NCI-H82 (cell line): Measurements from ENCODE around the gene GRB14.
"Not testable (repeated sequence)": the region's sequence is repeated elsewhere in the genome, so short reads cannot be mapped to it uniquely, and the experiment has no call there.

ENCODE experiments used
- DNase-seq: peaks from one replicate; lab custom pipeline; 2025; lab: John Stamatoyannopoulos, UW

GRB14 gene

DNA sequence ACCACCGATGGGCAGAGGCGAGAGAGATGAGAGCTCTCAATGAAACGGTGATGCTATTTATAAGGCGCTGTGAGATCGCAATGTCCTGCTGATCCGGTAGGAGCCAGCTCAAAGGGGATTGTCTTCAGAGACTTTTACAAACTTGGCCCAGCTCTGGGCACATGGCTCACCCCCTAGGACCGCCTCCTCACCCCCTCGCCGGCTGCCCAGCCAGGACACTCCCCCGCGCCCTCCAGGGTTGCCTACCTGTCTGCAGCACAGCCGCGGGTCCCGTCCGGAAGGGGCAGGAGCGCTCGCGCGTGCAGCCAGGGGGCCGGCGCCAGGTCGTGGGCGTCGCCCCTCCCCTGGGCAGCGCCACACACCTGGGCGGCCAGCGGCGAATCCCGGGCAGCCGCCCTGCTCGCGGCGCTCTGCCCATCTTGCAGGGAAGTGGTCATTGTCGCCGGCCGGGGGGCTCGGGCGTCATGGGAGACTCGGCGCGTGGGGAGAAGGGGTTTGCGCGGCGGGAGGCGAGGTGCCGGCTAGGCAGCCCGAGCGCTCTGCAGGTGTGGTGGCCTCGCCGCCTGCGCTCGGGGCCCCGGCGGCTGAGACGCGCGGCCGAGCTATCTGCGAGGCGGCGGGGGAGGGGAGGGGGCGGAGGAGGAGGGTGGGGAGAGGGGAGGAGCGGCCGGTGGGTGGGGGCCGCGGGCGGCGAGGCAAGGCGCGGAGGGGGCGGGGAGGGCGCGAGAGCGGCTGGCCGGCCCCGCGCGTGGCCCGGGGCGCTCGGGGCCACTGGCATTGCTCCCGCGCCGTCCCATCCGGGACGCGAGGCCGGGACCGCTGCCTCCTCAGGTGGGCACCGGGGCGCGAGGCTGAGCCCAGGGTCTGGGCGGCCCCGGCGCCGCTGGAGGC is at the start of gene GRB14:
GRB14 (minus strand) TSS at position 610 of the 891 bp plus-strand sequence; CDS start at position 437, 173 bp downstream.
- DNase-seq, result peak; percentile 86

DNA sequence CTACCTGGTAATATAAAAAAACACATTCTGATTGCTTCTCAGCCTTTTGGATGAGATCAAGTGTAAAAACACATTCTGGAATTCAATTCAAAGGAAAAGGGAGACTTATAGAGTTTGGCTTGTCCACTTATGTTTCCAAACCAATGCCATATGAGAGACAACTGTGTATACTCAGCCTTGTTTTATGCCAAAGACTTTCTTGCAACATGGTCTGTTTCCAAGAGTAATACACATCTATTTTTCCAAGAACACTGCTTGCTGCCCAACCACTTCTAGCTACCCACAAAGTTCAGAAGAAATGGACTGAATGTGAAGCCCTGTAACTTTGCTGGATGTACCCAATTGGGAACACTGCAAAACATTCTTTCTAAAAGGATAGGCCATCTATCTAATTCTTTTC is 48.0 kb upstream of the GRB14 start:
- DNase-seq, result no peak

DNA sequence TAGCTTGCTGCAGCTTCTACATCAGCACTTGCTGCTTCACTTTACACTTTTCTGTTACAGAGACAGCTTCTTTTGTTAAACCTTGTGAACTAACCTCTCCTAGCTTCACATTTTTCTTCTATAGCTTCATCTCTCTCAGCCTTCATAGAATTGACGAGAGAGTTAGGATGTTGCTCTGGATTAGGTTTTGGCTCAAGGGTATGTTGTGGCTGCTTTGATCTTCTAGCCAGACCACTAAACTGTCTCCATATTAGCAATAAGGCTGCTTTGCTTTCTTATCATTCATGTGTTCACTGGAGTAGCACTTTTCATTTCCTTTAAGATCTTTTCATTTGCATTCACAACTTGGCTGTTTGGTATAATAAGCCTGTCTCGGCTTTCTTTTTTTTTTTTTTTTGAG is 46.3 kb upstream of the GRB14 start:
- DNase-seq, result no peak

DNA sequence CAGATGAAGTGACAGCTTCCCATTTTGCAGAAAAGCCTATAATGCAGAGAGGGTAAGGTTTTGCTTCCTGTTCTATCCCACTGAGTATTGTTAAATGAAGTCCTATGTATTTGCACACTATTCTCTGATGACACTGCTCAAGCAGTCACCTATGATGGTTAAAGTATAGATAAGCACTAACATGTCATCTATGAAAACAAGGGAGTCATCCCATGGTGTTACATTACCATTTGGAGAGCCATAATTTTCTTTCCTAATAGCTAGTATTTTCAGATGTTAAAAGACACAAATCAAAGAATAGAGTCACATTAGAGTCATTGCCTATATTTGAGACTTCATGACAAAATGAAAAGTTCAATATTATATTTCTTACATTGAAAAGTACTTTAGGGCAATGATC is 42.8 kb upstream of the GRB14 start:
- DNase-seq, result no peak

DNA sequence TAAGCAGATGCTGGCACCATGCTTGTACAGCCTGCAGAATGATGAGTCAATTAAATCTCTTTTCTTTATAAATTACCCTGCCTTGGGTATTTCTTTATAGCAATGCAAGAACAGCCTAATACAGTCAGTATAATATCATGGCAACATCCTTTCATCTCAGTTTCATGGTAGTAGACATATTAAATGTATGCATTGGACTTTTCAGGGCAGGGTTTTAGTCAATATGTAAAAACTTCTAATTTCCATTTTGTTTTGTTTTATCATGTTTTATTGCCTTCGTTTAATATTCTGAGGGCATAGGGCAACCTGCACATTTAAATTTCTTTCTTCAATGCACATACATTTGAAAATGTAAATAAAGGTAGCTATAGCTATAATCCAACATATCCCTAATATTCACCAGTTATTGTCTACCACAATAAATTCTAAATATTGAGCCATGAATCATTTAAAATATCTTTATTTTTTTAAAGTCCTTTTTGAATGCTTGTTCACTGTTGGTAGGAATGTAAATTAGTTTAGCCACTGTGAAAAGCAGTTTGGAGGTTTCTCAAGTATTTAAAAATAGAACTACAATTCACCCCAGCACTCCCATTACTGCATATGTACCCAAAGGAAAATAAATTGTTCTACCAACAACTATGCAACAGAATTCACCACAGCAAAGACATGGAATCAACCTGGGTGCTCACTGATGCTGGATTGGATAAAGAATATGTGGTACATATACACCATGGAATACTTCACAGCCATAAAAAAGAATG is 41.8 kb upstream of the GRB14 start:
- DNase-seq, result no peak

DNA sequence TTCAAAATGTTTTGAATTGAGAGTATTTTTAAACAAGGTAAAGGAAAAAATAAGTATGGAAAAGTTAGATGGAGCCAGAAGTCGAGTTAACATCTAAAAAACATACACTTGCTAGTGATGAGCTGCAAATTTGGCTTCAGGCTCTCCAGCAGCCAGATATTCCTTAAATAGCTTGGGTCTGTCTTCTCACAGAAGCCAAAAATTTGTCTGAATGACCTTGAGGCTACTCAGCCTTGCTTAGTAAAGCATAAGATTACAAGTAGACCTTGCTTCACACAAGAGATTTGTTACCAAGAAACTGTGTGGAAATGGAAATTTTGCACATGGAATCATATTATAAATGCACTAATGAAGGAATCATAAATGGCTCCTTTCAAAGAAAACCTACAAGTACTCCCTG is 40.8 kb upstream of the GRB14 start:
- DNase-seq, result no peak

DNA sequence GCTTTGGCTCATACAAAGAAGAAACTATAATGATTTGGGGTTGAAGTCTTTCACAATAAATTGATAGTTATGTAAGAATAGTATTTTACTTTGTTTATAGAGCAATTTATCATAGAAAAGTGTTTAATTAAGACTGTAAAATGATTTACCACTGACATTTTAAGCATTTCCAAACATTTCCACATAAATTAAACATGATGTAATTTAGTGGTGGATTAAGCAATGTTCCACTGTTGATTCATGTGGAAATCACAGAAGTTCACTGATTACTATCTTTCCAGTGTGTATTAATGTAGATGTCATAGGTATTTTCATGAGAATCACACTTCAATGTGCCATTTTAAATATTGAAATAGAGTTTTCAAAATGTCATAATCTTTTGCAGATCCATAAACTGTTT is 40.1 kb upstream of the GRB14 start:
- DNase-seq, result no peak

DNA sequence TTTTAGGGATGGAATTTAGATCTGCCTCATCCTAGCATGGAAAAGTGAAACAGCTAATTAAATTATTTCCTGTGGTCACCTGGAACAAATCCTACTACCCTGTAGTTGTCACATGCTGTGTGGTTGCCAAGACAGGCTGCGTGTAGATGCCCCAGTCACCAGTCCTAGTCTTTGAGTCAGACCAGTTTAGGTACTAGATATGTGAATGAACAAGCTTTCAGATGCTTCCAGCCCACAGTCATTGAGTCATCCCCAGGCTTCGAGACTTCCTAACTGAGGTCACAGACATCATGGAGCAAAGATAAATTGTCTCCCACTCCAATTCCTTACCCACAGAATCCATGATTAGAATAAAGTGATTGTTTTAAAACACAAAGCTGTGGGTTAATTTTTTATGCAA is 35.8 kb upstream of the GRB14 start:
- DNase-seq, result no peak

DNA sequence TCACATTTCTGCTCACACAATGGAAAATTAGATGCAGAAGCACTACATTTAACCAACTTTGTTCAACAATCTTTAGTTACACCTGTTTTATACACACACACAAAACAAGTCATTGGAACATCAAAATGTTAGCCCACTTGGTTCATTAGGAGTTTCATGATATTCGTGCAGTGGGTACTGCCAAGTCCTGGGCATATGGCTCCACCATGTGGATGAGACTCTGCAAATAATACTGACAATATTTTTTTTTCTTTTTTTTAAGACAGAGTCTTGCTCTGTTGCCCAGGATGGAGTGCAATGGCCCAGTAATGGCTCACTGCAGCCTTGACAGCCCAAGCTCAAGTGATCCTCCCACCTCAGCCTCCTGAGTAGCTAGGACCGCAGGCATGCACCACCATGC is 34.5 kb upstream of the GRB14 start:
- no peak for DNase-seq

DNA sequence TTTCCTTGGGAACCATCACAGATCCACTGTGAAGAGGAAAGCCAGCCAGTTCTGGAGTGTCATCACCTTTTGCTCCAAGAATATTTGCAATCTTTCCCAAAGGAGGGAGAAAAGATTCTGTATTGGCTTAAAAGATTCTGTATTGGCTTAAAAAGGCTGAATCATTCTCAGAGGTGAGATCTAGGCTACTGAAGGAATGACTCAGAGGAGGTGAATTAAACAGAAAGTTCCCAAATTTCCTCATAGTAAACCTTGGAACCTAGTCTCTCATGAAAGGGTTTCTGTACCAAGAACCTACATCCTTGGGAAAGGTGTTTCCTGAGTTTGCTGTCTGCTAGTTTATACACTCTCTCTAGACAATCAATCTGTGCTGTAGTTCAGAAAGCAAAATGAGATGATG is 34.1 kb upstream of the GRB14 start:
- no peak for DNase-seq

DNA sequence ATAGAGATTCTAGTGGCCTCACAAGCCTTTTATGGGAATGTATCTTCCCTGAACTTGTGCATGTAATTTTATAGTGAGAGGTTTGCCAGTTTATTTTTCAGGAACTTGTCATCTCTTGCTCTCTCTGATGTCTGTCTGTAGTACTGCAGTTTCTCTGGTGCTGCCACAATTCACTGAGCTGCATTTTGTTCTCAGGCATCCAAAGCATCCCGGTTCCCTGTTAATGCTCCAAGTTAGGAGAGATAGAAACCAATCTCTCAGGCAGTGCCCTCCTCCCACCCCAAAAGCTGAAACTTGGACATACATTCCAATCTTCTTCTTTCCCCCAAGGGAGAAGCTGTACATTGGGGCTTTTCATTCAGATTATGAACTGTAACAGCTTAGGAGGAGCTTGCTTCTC is 30.1 kb upstream of the GRB14 start:
- no peak for DNase-seq

DNA sequence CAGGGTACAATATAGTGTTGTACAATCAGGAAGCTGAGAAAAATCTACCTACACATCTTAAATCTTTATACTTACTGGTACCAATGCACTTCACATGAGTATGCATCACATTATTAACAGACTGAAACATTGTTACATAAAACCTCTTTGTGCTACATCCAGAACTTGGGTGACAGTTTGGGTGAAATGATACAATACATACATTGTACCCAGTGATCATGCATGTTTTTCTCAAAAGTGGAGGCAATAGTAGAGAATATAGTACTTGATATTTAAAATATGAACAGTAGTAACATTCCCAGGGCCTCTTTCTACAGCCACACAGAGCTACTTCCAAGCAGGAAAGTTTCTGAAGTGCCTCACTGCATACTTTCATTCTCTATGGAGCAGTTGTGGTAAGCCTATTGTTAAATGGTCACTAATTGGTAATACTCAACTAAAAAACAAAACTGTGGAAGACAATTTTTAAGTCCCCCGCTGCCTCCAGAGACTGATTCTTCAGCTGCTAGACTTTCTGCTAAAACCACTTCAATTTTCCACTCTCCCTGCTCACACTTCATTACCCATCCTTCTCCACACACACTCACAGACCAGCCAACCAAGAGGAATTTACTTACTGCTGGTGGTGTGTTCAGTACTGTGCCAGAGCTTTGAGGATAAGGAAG is 22.9 kb upstream of the GRB14 start:
- no peak for DNase-seq

DNA sequence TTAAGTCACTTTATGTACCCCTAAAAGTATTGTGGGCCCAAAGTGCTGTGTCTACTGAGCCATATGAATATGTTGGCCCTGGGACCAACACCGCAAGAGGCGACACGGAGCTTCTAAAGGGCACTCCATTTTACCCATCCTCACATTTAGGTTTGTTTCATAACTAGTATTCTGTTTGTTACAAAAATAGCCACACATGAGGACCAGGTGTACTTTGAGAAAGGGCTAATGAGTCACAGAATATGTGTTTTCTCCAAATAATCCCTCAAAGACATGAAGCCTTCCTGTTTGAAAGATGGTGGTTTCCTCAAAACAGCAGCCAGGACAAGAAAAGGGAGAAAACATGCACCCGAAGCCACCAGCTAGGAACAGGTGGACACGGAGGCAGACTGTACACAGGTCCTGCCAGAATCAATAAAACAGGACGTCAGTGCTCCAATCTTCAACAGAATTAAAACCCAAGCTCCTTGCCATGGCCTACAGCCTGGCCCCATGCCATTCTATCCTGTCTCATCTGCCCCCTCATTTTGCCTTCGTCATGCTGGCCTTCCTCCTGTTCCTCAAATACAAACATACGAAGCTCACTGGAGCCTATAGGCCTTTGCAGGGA is 21.8 kb upstream of the GRB14 start:
- DNase-seq, result no peak

DNA sequence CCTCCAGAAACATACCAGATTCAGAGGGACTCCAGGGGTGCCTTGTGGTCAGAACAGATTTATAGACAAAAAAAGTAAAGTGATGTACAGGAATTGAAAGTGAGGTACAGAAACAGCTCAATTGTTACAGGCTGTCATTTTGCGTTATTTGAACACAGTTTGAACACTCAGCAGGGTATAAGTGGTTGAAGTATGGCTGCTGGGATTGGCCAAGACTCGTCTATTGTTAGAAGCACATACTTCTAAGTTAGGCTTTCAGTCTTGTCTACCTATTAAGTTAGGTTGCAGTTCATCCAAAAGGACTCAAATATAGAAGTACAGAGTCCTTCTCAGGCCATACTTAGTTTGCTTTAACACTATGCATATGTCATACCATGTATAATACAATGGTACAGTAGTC is 21.0 kb upstream of the GRB14 start:
- DNase-seq, result no peak

DNA sequence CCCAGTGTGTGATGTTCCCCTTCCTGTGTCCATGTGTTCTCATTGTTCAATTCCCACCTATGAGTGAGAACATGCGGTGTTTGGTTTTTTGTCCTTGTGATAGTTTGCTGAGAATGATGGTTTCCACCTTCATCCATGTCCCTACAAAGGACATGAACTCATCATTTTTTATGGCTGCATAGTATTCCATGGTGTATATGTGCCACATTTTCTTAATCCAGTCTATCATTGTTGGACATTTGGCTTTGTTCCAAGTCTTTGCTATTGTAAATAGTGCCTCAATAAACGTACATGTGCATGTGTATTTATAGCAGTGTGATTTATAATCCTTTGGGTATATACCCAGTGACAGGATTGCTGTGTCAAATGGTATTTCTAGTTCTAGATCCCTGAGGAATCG is 7.0 kb upstream of the GRB14 start:
- DNase-seq, result not testable (repeated sequence)

DNA sequence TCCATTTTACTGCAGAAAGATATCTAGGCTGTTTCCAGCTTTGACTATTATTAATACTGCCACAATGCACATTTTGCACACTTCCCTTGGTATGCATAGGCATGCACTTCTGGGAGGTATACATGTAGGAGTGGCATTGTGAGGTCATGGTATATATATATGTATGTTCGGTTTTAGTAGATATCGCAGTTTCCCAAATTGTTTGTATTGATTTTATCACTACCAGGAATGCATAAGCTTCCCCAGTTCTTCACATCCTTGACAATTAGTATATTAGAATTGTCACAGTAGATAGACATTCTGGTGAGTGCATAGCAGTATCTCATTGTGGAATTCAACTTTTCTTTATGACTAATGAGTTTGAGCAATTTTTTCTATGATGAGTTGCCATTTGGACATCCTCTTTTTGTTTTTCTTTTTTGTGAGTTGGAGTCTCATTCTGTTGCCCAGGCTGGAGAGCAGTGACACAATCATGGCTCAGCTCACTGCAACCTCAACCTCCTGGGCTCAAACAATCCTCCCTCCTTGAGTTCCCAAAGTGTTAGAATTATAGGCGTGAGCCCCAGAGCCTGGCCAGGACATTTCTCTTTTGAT is 4.2 kb upstream of the GRB14 start:
- no peak for DNase-seq

DNA sequence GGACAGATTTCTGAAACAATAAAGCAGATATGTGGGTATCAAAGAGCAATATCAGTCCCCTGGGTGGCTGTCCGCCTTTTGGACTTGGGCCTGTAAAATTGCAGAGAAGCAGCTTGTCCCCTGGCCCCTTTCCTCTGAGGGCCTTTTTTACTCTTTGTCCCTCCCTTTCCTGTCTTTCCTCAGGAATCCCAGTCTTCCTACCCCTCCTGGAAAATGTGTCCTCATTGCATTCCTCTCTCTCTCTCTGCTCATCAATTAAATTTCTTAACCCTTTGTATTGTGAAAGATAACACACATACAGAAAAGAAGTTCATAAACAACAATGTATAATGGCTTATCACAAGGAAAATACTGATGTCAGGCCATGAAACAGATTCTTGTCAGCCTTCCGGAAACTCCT is 3.0 kb upstream of the GRB14 start:
- DNase-seq, result no peak

DNA sequence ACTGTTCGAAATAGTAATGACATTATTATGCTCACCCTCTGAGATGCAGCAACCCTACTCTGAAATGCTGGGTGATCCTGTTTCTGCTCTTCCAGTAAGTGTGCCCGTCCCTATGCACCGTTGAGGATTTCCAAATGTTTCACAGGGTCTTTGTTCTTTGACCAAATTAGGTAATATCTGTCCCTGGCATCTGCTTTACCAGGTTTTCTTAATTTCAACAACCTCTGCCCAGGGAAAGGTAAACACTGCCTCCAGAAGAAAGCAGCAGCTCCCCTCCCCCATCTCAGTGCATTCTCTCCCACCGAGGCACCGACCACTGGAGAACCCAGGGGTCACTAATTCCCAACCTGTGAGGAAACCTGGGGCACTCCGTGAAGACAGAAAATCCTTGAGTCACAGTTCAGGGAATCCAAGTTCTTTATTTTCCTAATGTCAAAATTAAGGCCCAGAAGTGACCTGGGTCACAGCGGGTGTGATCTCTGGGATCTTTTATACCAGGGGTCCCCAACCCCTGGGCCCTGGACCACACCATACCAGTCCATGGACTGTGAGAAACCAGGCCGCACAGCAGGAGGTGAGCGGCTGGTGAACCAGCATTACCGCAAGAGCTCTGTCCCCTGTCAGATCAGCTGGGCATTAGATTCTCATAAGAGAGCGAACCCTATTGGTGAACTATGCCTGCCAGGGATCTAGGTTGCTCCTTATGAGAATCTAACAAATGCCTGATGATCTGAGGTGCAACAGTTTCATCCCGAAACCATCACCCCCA is 1.2 kb upstream of the GRB14 start:
- peak; percentile 13 for DNase-seq

DNA sequence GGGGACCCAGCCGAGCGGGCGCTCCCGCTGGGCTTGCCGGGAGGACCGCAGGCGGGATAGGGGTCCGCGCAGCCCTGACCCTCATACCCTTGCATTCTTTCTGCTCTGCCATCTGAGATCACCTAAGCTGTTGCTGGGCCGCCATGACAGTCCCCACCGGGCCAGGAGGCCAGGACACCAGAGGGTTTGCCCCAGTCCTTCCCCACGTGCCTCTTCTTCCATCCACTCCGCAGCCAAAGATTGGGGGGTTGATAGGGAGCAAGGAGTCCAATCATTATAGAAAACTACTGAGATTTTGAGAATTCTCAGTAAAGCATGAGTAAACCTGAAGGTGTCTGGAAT is 453 bp upstream of the GRB14 start:
- peak; percentile 62 for DNase-seq

DNA sequence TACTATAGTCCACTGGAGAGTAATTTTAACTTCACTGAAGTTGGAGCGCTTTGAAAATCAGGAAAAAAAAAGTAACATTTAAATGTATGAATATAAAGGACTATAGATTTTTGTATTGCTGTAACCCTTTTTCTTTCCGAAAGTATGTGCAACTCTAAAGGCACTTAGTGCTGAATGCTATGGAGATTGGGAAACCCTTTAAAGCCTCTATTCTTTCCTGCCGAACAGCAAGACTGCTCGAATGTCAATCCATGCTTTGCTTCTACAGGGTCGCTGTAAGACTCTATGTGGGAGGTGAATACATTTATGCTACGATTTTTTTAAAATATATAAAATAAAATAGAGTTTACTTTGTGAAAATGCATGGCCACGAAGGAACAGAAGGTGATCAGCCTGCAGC is 825 bp downstream of the GRB14 start:
- DNase-seq, result no peak

DNA sequence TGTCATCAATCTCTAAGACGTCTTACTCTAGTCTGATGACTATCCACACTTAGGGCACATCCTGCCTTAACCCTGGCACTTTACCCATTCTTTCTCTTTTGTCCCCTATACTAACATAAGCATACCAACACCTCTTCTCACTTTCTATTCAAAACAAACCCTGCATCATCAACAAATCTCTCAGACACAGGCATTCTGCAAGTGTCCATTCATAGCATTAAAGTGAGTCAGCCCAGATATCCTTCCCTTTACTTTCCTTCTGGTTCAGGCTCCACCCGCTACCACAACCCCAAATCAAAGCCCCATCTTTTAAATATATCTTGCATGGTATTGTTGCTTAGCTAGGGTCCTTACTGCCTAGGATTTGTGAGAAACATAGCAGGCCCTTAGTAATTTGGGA is 3.8 kb downstream of the GRB14 start:
- DNase-seq, result no peak
